Measurements from ENCODE around the gene ANAPC16.

ANAPC16 gene

GRCh38 chr10:72245949-72246525 is 30.2 kb downstream of the ANAPC16 start:
- TF ChIP-seq, protein P1, sequence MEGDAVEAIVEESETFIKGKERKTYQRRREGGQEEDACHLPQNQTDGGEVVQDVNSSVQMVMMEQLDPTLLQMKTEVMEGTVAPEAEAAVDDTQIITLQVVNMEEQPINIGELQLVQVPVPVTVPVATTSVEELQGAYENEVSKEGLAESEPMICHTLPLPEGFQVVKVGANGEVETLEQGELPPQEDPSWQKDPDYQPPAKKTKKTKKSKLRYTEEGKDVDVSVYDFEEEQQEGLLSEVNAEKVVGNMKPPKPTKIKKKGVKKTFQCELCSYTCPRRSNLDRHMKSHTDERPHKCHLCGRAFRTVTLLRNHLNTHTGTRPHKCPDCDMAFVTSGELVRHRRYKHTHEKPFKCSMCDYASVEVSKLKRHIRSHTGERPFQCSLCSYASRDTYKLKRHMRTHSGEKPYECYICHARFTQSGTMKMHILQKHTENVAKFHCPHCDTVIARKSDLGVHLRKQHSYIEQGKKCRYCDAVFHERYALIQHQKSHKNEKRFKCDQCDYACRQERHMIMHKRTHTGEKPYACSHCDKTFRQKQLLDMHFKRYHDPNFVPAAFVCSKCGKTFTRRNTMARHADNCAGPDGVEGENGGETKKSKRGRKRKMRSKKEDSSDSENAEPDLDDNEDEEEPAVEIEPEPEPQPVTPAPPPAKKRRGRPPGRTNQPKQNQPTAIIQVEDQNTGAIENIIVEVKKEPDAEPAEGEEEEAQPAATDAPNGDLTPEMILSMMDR (conservative IDR thresholded peaks at IDR 0.05): no peak
- H3K27ac ChIP-seq: no peak overlapping the region

- TF ChIP-seq, protein P1 (conservative IDR thresholded peaks at IDR 0.05): no peak
- H3K27ac ChIP-seq: peak overlapping the region; percentile 85
These were observed 32.8 kb downstream of the ANAPC16 start for GRCh38 chr10:72248468-72249151.

DNA sequence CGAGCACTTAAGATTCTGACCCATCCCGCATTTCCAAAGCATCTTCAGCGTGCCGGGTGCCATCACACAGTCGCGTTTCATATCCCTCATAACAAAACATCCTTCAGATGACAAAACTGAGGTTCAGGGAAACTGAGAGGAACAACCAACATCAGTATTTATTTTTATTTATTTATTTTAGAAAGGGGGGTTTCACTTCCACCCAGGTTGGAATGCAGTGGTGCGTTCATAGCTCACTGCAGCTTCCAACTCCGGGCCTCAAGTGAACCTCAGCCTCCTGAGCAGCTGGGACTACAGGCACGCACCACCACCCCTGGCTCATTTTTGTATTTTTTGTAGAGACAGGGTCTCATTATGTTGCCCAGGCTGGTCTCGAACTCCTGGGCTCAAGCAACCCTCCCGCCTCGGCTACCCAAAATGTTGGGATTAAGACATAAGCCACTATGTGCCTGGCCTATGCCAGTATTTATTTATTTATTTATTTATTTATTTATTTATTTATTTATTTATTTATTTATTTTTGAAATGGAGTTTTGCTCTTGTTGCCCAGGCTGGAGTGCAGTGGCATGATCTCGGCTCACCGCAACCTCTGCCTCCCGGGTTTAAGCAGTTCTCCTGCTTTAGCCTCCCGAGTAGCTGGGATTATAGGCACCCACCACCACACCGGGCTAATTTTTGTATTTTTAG is 33.5 kb downstream of the ANAPC16 start:
- H3K27ac ChIP-seq: peak overlapping the region; percentile 85

DNA sequence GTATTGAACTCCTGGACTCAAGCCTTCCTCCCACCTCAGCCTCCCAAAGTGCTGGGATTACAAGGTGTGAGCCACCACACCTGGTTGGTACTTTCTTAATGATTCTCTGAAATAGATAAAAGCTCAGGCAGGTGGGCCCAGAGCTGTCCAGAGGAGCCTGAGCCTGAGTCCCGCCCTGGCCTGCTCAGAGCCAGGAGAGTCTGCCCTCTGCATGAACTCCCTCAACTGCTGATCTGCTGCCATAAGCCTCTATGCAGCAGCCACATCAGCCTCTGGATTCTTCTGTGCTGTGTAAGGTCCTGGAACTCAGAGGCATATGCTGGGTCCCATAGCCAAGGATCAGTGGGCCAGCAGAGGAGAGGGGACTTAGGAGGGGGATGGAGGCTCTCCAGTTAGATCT is 34.9 kb downstream of the ANAPC16 start:
- TF ChIP-seq, protein P1 (conservative IDR thresholded peaks at IDR 0.05): no peak
- H3K27ac ChIP-seq: no peak overlapping the region

DNA sequence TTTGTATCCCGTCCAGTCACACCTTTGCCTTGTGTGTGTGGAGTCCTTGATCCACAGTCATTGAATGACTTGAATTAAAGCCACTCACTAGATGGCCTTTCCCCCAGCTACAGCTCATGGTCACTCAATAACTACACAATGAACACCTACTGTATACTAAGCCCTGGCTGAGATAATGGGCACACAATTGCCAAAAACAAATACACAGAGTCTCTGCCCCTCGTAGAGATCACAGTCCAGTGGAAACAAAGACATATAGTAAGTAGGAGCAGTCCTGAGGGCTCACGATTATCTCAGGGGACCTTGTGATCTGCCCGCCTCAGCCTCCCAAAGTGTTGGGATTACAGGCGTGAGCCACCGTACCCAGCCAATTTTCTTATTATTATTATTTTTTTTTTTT is 35.8 kb downstream of the ANAPC16 start:
- TF ChIP-seq, protein P1 (conservative IDR thresholded peaks at IDR 0.05): no peak

DNA sequence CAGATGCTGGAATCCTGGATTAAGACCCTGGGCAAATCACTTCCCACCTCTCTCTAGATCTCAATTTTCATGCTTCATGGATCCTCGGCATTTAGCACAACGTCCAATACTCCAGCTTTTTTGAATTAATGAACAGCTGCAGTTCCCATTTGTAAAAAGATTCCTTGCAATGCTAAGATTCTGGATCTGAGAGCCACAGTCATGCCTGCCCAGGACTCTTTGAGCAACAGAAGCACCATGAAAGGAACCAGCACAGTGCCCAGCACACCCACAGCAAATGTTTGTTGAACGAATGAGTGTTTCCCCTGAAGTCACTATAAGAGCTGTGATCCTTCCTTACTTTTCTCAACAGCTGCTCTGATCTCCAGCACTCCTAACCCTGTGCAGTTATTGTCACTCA is 37.2 kb downstream of the ANAPC16 start:
- no peak overlapping the region for H3K27ac ChIP-seq

More for the DNA sequence above, 35.8 kb downstream of the ANAPC16 start:
- H3K27ac ChIP-seq: no peak overlapping the region

DNA sequence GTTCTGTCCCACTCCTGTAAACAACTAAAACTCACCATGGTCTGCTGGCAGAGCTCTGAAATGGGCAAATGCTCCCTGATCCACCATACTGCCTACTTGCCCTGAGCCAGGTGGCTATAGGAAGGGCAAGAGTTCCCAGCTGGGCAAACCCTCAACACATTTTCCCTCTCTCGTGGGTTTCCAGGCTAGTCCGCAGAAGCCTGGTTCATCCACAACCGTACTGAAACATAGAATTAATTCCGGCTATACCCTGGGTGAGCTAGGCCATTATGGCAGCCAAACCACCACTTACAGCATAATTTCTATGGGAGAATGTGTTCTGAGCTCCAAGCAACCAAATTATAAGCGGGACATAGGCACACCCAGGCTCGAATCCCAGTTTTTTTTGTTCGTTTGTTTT is 37.8 kb downstream of the ANAPC16 start:
- TF ChIP-seq, protein P1 (conservative IDR thresholded peaks at IDR 0.05): no peak
- no peak overlapping the region for H3K27ac ChIP-seq

More for the DNA sequence above, 37.2 kb downstream of the ANAPC16 start:
- TF ChIP-seq, protein P1 (conservative IDR thresholded peaks at IDR 0.05): no peak

Data from VCaP (cell line).